Trophoblast cell (in vitro differentiated cells and primary cell): ENCODE results near the gene ZNF778.

Experiments used
- DNase-seq, 2 donors: peaks; one replicate each; pipeline ENCODE4 v3.0.0-alpha.2; 2016
- H2AFZ ChIP-seq: 2 replicates; pipeline ENCODE4 v1.6.1; 2013; ENCODE audit warnings: low read length, moderate library complexity, mild to moderate bottlenecking; ENCODE audit not compliant: insufficient read depth, poor library complexity
- H2AK5ac ChIP-seq: 2 replicates; pipeline ENCODE4 v1.6.1; 2013; ENCODE audit warnings: mild to moderate bottlenecking, low read length
- H2BK120ac ChIP-seq: 2 replicates; pipeline ENCODE4 v1.6.1; 2013; ENCODE audit warnings: low read length, mild to moderate bottlenecking, moderate library complexity; ENCODE audit not compliant: insufficient read depth, poor library complexity
- H2BK12ac ChIP-seq: 2 replicates; pipeline ENCODE4 v1.6.1; 2013; ENCODE audit warnings: mild to moderate bottlenecking, low read length, moderate library complexity
- H2BK5ac ChIP-seq: 2 replicates; pipeline ENCODE4 v1.6.1; 2013; ENCODE audit warnings: low read length, low read depth, moderate library complexity, mild to moderate bottlenecking; ENCODE audit not compliant: poor library complexity
- H3K14ac ChIP-seq: 2 replicates; pipeline ENCODE4 v1.6.1; 2013; ENCODE audit warnings: mild to moderate bottlenecking, low read length
- H3K18ac ChIP-seq: 2 replicates; pipeline ENCODE4 v1.6.1; 2013; ENCODE audit warnings: mild to moderate bottlenecking, low read length
- H3K23ac ChIP-seq: 2 replicates; pipeline ENCODE4 v1.6.1; 2013; ENCODE audit warnings: low read length
- H3K27ac ChIP-seq: 2 replicates; pipeline ENCODE4 v1.5.1; 2013; ENCODE audit warnings: low read depth, mild to moderate bottlenecking, inconsistent platforms, low read length, moderate library complexity
- H3K27me3 ChIP-seq: 2 replicates; pipeline ENCODE4 v1.6.1; 2013; ENCODE audit warnings: inconsistent platforms, mild to moderate bottlenecking, low read length, moderate library complexity; ENCODE audit not compliant: insufficient read depth
- H3K36me3 ChIP-seq, 2 experiments: 1 replicate in 1 of 2; 2 replicates in 1 of 2; pipeline ENCODE4 v1.6.1; 2013; ENCODE audit warnings: low read length in 2 of 2, mild to moderate bottlenecking in 2 of 2, moderate library complexity in 1 of 2; ENCODE audit not compliant: insufficient read depth in 2 of 2, control insufficient read depth in 1 of 2
- H3K4ac ChIP-seq: 2 replicates; pipeline ENCODE4 v1.6.1; 2013; ENCODE audit warnings: low read depth, mild to moderate bottlenecking, low read length, moderate library complexity
- H3K4me1 ChIP-seq, 2 experiments: 1 replicate in 1 of 2; 2 replicates in 1 of 2; pipeline ENCODE4 v1.6.1; 2013; ENCODE audit warnings: low read length in 2 of 2, mild to moderate bottlenecking in 2 of 2, moderate library complexity in 1 of 2; ENCODE audit not compliant: insufficient read depth in 2 of 2, control insufficient read depth in 1 of 2
- H3K4me2 ChIP-seq: 2 replicates; pipeline ENCODE4 v1.6.1; 2013; ENCODE audit warnings: inconsistent platforms, mild to moderate bottlenecking, low read length, moderate library complexity
- H3K4me3 ChIP-seq: 2 replicates; pipeline ENCODE4 v1.5.1; 2013; ENCODE audit warnings: mild to moderate bottlenecking, low read depth, low read length, inconsistent platforms
- H3K79me1 ChIP-seq: one replicate; pipeline ENCODE4 v1.6.1; 2013; ENCODE audit warnings: low read length
- H3K79me2 ChIP-seq: 2 replicates; pipeline ENCODE4 v1.6.1; 2013; ENCODE audit warnings: low read length, mild to moderate bottlenecking; ENCODE audit not compliant: control insufficient read depth, insufficient read depth, poor library complexity
- H3K9ac ChIP-seq: 2 replicates; pipeline ENCODE4 v1.6.1; 2013; ENCODE audit warnings: mild to moderate bottlenecking, low read length
- H3K9me3 ChIP-seq: 2 replicates; pipeline ENCODE4 v1.6.1; 2013; ENCODE audit warnings: low read depth, mild to moderate bottlenecking, control low read depth, inconsistent platforms, low read length; ENCODE audit not compliant: insufficient read depth
- H4K12ac ChIP-seq: 2 replicates; pipeline ENCODE4 v1.6.1; 2013; ENCODE audit warnings: low read depth, mild to moderate bottlenecking, low read length, moderate library complexity
- H4K8ac ChIP-seq: 2 replicates; pipeline ENCODE4 v1.6.1; 2013; ENCODE audit warnings: low read depth, mild to moderate bottlenecking, low read length, moderate library complexity
- H4K91ac ChIP-seq: one replicate; pipeline ENCODE4 v1.6.1; 2013; ENCODE audit warnings: low read depth, mild to moderate bottlenecking, low read length, moderate library complexity
- WGBS: extraction: QIAGEN DNeasy Blood & Tissue Kit; methylation state at CpG from one replicate; pipeline ENCODE4 v1.1.7; 2013; ENCODE audit warnings: missing lambda C conversion rate; ENCODE audit not compliant: insufficient read length, insufficient coverage; ENCODE audit errors: extremely low coverage; 5-methylcytosine and 5-hydroxymethylcytosine counted together

ZNF778 gene

DNA sequence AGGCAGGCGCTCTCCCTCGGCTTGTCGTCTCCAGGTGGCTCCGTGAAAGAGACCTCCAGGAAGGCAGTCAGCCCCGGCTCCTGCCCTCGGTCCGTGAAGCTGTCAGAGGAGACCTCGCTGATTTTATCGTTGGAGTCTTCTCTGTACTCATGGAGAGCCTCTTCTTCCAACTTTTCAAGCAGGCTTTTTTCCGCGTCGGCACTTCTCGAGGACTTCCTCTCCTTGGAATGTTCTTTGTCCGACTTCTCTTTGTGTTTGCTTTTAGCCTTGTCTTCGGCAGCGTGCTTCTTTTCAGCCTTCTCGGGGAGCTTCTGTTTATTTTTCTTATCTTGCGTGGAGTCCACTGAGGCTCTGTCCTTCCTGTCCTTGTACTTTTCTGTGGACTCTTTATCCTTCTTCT is 65.0 kb downstream of the ZNF778 start:
- no peak overlapping the region for H2BK120ac ChIP-seq
- H4K12ac ChIP-seq = no peak overlapping the region
- H3K14ac ChIP-seq = no peak overlapping the region
- peaks cover 78 to 79% of the 10 kb centered on the region in 2 experiments for H3K36me3 ChIP-seq
- H2BK12ac ChIP-seq = no peak overlapping the region
- no peak overlapping the region for H3K27ac ChIP-seq
- no peaks in the 10 kb centered on the region for H3K9me3 ChIP-seq
- H3K18ac ChIP-seq = no peak overlapping the region
- no peaks in the 10 kb centered on the region for H3K79me2 ChIP-seq
- H3K4ac ChIP-seq = no peak overlapping the region
- no peak overlapping the region for H3K4me3 ChIP-seq
- no CpG with 5 or more reads among the region's 18 CpGs for WGBS
- H3K27me3 ChIP-seq = no peaks in the 10 kb centered on the region
- no peak overlapping the region for H2AFZ ChIP-seq
- H3K9ac ChIP-seq = no peak overlapping the region
- no peak overlapping the region for H3K23ac ChIP-seq
- H3K79me1 ChIP-seq = no peaks in the 10 kb centered on the region
- no peak overlapping the region for H2AK5ac ChIP-seq
- no peak overlapping the region for H4K8ac ChIP-seq
- H3K4me1 ChIP-seq = peaks cover 0 to 3% of the 10 kb centered on the region in 2 experiments
- H3K4me2 ChIP-seq = no peak overlapping the region
- no peak overlapping the region for H4K91ac ChIP-seq
- DNase-seq = no peak
- H2BK5ac ChIP-seq = no peak overlapping the region

DNA sequence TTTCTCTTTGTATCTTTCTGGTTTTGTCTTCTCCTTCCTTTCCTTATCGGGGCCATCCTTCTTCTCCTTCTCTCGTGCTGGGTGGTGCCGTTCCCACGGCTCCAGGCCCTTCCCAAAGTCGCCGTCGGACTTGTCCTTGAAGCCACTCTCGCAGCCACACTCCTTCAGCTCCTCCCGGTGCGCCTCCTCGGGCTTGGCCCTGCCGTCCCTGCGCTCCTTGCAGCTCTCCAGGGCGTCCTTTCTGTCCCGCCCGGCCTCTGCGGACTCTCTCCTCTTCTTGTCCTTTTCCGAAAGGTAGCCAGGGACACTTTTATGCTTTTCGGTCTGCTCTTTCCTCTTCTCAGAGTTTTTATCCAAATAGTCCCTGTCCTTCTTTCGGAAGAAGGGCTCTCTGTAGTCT is 65.9 kb downstream of the ZNF778 start:
- Histone ChIP-seq H2AK5ac (no peak overlapping the region), H4K12ac (no peak overlapping the region), H4K8ac (no peak overlapping the region), H3K9ac (no peak overlapping the region), H3K4ac (no peak overlapping the region), H2BK12ac (no peak overlapping the region), H2AFZ (no peak overlapping the region), H4K91ac (no peak overlapping the region), H3K18ac (no peak overlapping the region), H2BK120ac (no peak overlapping the region), H3K9me3 (no peaks in the 10 kb centered on the region), H2BK5ac (no peak overlapping the region), H3K4me3 (no peak overlapping the region), H3K36me3 (peaks cover 78 to 79% of the 10 kb centered on the region in 2 experiments), H3K23ac (no peak overlapping the region), H3K4me1 (no peaks in the 10 kb centered on the region), H3K27ac (no peak overlapping the region), H3K4me2 (no peak overlapping the region), H3K79me2 (no peaks in the 10 kb centered on the region), H3K14ac (no peak overlapping the region), H3K27me3 (no peaks in the 10 kb centered on the region), H3K79me1 (no peaks in the 10 kb centered on the region)
- no CpG with 5 or more reads among the region's 20 CpGs for WGBS
- no peak for DNase-seq

DNA sequence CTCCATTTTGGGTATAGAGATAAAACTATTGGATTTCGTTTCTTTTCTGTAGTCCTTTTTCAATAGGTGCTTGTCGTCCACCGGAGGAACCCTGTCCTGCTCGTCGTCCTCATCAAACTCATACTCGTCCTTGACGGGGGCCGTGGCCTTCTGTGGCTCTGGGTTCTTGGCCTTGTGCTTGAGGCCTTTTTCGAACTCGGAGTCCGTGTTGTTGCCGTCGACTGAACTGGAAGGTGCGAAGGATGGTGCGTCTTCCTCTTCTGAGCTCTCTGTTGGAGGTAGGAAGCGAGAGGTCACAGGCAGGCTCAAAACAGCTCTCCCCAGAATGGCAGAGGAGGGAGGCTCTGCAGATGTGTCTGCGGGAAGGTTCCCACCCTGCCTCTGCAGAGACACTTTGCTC is 67.9 kb downstream of the ZNF778 start:
- no CpG with 5 or more reads among the region's 17 CpGs for WGBS
- no peak overlapping the region for H4K91ac ChIP-seq
- no peak overlapping the region for H4K8ac ChIP-seq
- no peak overlapping the region for H2AK5ac ChIP-seq
- H3K9ac ChIP-seq = no peak overlapping the region
- no peak overlapping the region for H2BK5ac ChIP-seq
- no peak overlapping the region for H3K4me2 ChIP-seq
- H2AFZ ChIP-seq = no peak overlapping the region
- H3K79me2 ChIP-seq = no peaks in the 10 kb centered on the region
- no peak overlapping the region for H2BK120ac ChIP-seq
- H3K36me3 ChIP-seq = peaks cover 73 to 74% of the 10 kb centered on the region in 2 experiments
- H3K14ac ChIP-seq = no peak overlapping the region
- H3K18ac ChIP-seq = no peak overlapping the region
- H3K4ac ChIP-seq = no peak overlapping the region
- no peak overlapping the region for H3K23ac ChIP-seq
- H3K9me3 ChIP-seq = no peaks in the 10 kb centered on the region
- H3K27ac ChIP-seq = no peak overlapping the region
- no peak overlapping the region for H3K4me3 ChIP-seq
- H3K4me1 ChIP-seq = no peaks in the 10 kb centered on the region
- H4K12ac ChIP-seq = no peak overlapping the region
- DNase-seq = no peak
- H2BK12ac ChIP-seq = no peak overlapping the region
- H3K27me3 ChIP-seq = no peaks in the 10 kb centered on the region
- H3K79me1 ChIP-seq = no peaks in the 10 kb centered on the region

DNA sequence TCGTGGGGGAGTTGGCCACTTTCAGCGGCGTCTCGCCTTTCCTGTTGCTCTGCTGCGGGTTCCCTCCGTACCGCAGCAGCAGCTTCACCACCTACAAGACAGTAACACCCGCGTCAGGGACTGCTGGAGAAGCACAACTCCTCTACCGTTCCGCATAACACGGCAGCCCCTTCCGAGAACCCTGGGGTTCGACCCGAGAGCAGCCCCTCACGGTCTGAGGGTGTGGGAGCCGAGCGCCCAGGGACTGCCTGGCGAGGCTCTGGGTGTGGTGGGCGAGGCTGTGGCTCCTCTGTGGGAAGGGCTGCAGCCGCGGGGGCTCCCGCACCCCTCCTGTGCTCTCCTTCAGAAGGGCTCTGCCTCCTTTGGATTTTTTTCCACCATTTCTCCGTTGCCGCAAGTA is 68.6 kb downstream of the ZNF778 start:
- no peaks in the 10 kb centered on the region for H3K79me2 ChIP-seq
- H3K79me1 ChIP-seq = no peaks in the 10 kb centered on the region
- no CpG with 5 or more reads among the region's 25 CpGs for WGBS
- no peaks in the 10 kb centered on the region for H3K4me1 ChIP-seq
- no peak overlapping the region for H4K12ac ChIP-seq
- H2BK5ac ChIP-seq = no peak overlapping the region
- no peak overlapping the region for H2BK12ac ChIP-seq
- H2AFZ ChIP-seq = no peak overlapping the region
- no peak for DNase-seq
- no peak overlapping the region for H3K18ac ChIP-seq
- H2AK5ac ChIP-seq = no peak overlapping the region
- H3K27ac ChIP-seq = no peak overlapping the region
- H4K8ac ChIP-seq = no peak overlapping the region
- no peak overlapping the region for H3K14ac ChIP-seq
- H3K4ac ChIP-seq = no peak overlapping the region
- no peaks in the 10 kb centered on the region for H3K27me3 ChIP-seq
- H3K4me3 ChIP-seq = no peak overlapping the region
- no peak overlapping the region for H3K23ac ChIP-seq
- no peak overlapping the region for H3K4me2 ChIP-seq
- no peaks in the 10 kb centered on the region for H3K9me3 ChIP-seq
- no peak overlapping the region for H2BK120ac ChIP-seq
- peaks cover 72 to 73% of the 10 kb centered on the region in 2 experiments for H3K36me3 ChIP-seq
- H4K91ac ChIP-seq = no peak overlapping the region
- H3K9ac ChIP-seq = no peak overlapping the region
